Motor neuron (in vitro differentiated cells): ENCODE measurements around the gene BBS9. TPM values are rescaled to one million over a fixed set of nuclear protein-coding genes. Genes with fewer than 3 reads are reported as not detected.

ENCODE experiments used
- ATAC-seq, 8 experiments: fragments of 200-7000 bp; cut with Tn5 transposase; replicated peaks in 6 of 8; 2 replicates each; pipeline ENCODE4 v1.8.0; 2021; ENCODE audit warnings: mild to moderate bottlenecking in 8 of 8, moderate library complexity in 8 of 8
- H3K27ac ChIP-seq, 2 donors: fragments of 250-450 bp; sonication (Bioruptor Pico); 2 replicates each; pipeline ENCODE4 v1.9.0; 2021; ENCODE audit warnings: antibody characterized with exemption in 2 of 2, mild to moderate bottlenecking in 2 of 2, moderate library complexity in 1 of 2
- H3K4me1 ChIP-seq, 2 donors: fragments of 250-450 bp; sonication (Bioruptor Pico); replicated peaks in 1 of 2; 2 replicates each; pipeline ENCODE4 v1.6.1; 2021; ENCODE audit warnings: antibody characterized with exemption in 2 of 2, mild to moderate bottlenecking in 2 of 2, moderate library complexity in 1 of 2
- H3K4me3 ChIP-seq, 5 donors: fragments of 250-450 bp; sonication (Bioruptor Pico); 2 replicates each; pipeline ENCODE4 v1.9.0; 2021; ENCODE audit warnings: antibody characterized with exemption in 5 of 5, mild to moderate bottlenecking in 5 of 5, moderate library complexity in 4 of 5
- WGBS, 10 experiments: fragments of 450-650 bp; shearing (Covaris generic); methylation state at CpG; one replicate each; pipeline ENCODE4 v1.0.0; 2022; 5-methylcytosine and 5-hydroxymethylcytosine counted together
- in situ Hi-C, 9 experiments: fragments of 400-800 bp; cut with MboI; loops; one replicate each; pipeline ENCODE4 v1.15.0; 2021; ENCODE audit warnings: low sequenced_read_pairs in 9 of 9, low pct_unique_long_range_greater_than_20kb in 2 of 9; ENCODE audit not compliant: unreplicated experiment in 9 of 9
- total RNA-seq, 8 experiments: library from RNA; unstranded; fragments of 300-600 nt; gene quantifications; 2 replicates each; pipeline versions ENCODE4 v1.2.3 to v1.2.4, GENCODE V29; 2022

The BBS9 gene
- total RNA-seq, 8 experiments from 2014 or later: 11.4 to 43.5 (median 22.8) TPM

- Histone ChIP-seq H3K4me1 (no peaks in the 10 kb centered on the region), H3K27ac (no peak overlapping the region), H3K4me3 (no peak overlapping the region)
- no peak for ATAC-seq
- in situ Hi-C loops: no loop called here
- WGBS, 10 experiments: 0 to 100% (median 72%) methylated on average over 1 of the region's 1 CpG; no CpG with 5 or more reads in 4 of the 10 experiments
Observed at GRCh38 chr7:33142585-33142984, 13.2 kb downstream of the BBS9 start.

DNA sequence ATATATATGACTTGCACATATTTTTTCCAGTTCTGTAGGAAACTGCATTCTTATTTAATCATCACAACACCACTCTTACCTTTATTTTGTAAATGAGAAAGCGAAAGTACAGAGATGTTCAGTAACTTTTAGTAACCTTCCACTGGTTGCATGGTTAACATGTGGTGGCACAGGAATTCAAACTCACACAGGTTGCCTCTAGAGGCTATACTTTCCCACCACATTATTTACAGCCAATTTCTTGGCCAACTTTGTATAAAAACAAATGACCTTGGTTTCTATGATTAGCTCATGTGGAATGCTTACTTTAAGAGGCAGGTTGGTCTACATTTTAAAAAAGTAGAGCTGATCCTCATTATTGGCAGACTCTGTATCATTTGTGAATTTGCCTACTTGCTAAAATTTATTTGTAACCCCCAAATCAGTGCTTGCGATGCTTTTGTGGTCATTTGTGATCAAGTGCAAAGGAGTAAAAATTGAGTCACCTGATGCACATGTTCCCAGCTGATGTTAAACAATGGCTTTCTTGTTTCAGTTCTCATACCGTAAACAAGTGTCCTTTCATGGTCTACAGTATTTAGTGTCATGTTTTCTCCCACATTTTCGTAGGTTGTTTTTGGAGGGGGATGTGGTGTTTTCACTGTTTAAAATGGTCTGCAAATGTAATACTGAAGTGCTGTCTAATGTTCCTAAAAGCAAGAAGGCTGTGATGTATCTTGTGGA, 14.8 kb downstream of the BBS9 start:
- WGBS, 10 experiments: 49 to 100% (median 91%) methylated on average over 2 to 4 of the region's 4 CpGs
- in situ Hi-C loops: no loop called here
- H3K4me3 ChIP-seq: no peak overlapping the region
- no peaks in the 10 kb centered on the region for H3K4me1 ChIP-seq
- no peak for ATAC-seq
- no peak overlapping the region for H3K27ac ChIP-seq

- in situ Hi-C loops: no loop called here
- H3K27ac ChIP-seq: no peak overlapping the region
- WGBS, 10 experiments: 40 to 100% (median 82%) methylated on average over 1 to 5 of the region's 5 CpGs; no CpG with 5 or more reads in 3 of the 10 experiments
Observed at GRCh38 chr7:33145156-33145555, 15.8 kb downstream of the BBS9 start.

GRCh38 chr7:33152087-33152486, 22.7 kb downstream of the BBS9 start:
- Histone ChIP-seq H3K4me3 (no peak overlapping the region), H3K27ac (no peak overlapping the region), H3K4me1 (no peaks in the 10 kb centered on the region)
- in situ Hi-C loops: no loop called here
- WGBS, 10 experiments: 70 to 100% (median 90%) methylated on average over 1 to 3 of the region's 3 CpGs; no CpG with 5 or more reads in 2 of the 10 experiments
- no peak for ATAC-seq

More at GRCh38 chr7:33145156-33145555, 15.8 kb downstream of the BBS9 start:
- ATAC-seq: peak in 1 of 8 experiments; percentile 20
- Histone ChIP-seq H3K4me3 (no peak overlapping the region), H3K4me1 (no peaks in the 10 kb centered on the region)

GRCh38 chr7:33155811-33156210, 26.4 kb downstream of the BBS9 start:
- peak in 1 of 8 experiments; percentile 24 for ATAC-seq
- in situ Hi-C loops: no loop called here
- Histone ChIP-seq H3K4me1 (no peaks in the 10 kb centered on the region), H3K4me3 (no peak overlapping the region), H3K27ac (no peak overlapping the region)
- WGBS, 10 experiments: 35 to 100% (median 71%) methylated on average over 1 to 2 of the region's 2 CpGs; no CpG with 5 or more reads in 1 of the 10 experiments

DNA sequence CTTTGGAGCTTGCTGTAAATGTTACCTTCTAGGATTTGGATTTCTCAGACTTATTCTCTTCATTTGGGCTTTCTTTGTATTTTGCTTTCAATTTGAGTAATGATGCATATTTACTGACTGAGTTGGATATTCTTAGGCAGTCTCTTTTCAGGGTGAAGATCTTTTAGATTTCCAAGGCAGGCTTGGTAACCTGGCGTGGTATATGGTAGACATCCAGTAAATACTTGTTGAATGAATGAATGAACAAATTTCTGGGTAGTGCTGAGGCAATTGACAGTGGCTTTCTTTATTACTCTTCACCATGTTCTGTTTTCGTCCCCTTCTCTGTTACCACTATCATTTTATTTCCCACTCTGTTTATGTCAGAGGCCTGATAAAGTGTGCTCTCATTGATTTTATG, 27.1 kb downstream of the BBS9 start:
- Histone ChIP-seq H3K27ac (no peak overlapping the region), H3K4me1 (no peaks in the 10 kb centered on the region), H3K4me3 (no peak overlapping the region)
- ATAC-seq: no peak
- WGBS, 10 experiments: 71 to 100% (median 95%) methylated on average over 1 to 2 of the region's 2 CpGs
- in situ Hi-C loops: no loop called here

DNA sequence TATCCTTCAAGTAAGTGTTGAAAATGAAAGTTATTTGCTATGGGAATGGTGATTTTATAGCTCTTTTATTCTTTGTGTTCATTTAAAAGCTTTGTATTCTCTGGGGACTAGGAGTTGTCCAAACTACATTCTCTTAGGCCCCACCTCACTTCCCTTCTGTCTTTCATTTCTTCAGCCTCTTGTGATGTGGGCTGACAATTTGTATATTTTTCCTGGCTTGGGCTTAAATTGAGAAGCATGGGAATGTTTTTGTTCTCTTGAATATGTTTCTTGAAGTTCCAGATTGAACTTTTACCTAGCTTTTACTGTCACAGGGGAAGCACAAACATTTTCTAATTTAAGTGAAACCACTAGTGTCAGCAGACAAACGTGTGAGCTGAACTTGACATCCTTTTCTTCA, 27.9 kb downstream of the BBS9 start:
- peak in 3 of 8 experiments; percentile 29 to 89 (median 79) for ATAC-seq
- Histone ChIP-seq H3K4me1 (no peaks in the 10 kb centered on the region), H3K4me3 (no peak overlapping the region), H3K27ac (no peak overlapping the region)
- in situ Hi-C loops: no loop called here
- 0 to 89% (median 33%) methylated on average over 1 of the region's 1 CpG; no CpG with 5 or more reads in 3 of the 10 experiments for WGBS, 10 experiments

GRCh38 chr7:33157781-33158180, 28.4 kb downstream of the BBS9 start:
- 0 to 100% (median 83%) methylated on average over 1 to 2 of the region's 2 CpGs; no CpG with 5 or more reads in 5 of the 10 experiments for WGBS, 10 experiments

GRCh38 chr7:33177876-33178275, 48.5 kb downstream of the BBS9 start:
- peaks cover 0 to 14% of the 10 kb centered on the region in 2 donors for H3K4me1 ChIP-seq
- no peak for ATAC-seq
- H3K27ac ChIP-seq: peak overlapping the region in 1 of 2 donors; percentile 54
- in situ Hi-C loops: no loop called here
- WGBS, 10 experiments: 0 to 40% (median 17%) methylated on average over 1 of the region's 2 CpGs; no CpG with 5 or more reads in 7 of the 10 experiments
- H3K4me3 ChIP-seq: no peak overlapping the region

More at GRCh38 chr7:33157781-33158180, 28.4 kb downstream of the BBS9 start:
- no peaks in the 10 kb centered on the region for H3K4me1 ChIP-seq
- in situ Hi-C loops: no loop called here
- H3K4me3 ChIP-seq: no peak overlapping the region
- peak in 3 of 8 experiments; percentile 67 to 91 (median 78) for ATAC-seq
- H3K27ac ChIP-seq: no peak overlapping the region

DNA sequence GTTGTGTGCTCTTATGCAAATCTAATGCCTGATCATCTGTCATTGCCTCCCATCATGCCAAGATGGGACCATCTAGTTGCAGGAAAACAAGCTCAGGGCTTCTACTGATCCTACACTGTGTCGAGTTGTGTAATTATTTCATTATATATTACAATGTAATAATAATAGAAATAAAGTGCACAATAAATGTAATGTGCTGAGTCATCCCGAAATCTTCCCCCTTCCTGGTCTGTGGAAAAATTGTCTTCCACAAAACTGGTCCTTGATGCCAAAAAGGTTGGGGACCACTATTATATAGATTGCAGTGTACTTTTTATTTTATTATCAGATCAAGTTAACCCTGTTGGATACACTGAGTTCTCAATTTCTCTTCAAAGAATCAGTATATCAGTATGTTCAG, 50.2 kb downstream of the BBS9 start:
- no peak overlapping the region for H3K27ac ChIP-seq
- peaks cover 0 to 14% of the 10 kb centered on the region in 2 donors for H3K4me1 ChIP-seq
- in situ Hi-C loops: no loop called here
- WGBS, 10 experiments: 63 to 100% (median 100%) methylated on average over 1 to 2 of the region's 2 CpGs; no CpG with 5 or more reads in 1 of the 10 experiments
- H3K4me3 ChIP-seq: no peak overlapping the region
- ATAC-seq: no peak

DNA sequence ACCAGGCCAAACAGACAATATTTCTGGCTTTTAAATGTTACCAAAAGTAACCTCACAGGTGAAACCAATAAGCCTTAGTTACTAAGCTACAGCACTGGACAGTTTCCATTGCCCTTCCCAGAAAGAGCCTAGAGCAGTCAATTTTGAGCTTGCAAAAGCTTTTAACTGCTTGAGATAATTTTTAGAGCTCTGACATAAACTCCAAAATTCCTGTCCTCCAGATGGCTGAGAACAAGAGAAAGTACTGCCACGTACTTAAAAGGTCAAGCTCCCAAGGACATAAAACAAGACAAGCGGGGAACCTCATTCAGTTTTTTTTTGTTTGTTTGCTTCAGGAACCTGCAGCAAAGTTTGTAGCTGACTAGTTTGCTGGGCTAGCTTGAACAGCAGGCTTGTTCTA, 54.1 kb downstream of the BBS9 start:
- no peak overlapping the region for H3K4me3 ChIP-seq
- no peak overlapping the region for H3K27ac ChIP-seq
- no peaks in the 10 kb centered on the region for H3K4me1 ChIP-seq
- in situ Hi-C loops: no loop called here
- 40 to 100% (median 77%) methylated on average over 1 to 2 of the region's 2 CpGs; no CpG with 5 or more reads in 2 of the 10 experiments for WGBS, 10 experiments
- ATAC-seq: no peak

GRCh38 chr7:33184828-33185227, 55.5 kb downstream of the BBS9 start:
- no peak overlapping the region for H3K4me3 ChIP-seq
- peak in 2 of 8 experiments; percentile 52 to 59 for ATAC-seq
- in situ Hi-C loops: no loop called here
- no peaks in the 10 kb centered on the region for H3K4me1 ChIP-seq
- H3K27ac ChIP-seq: no peak overlapping the region
- 100% methylated on average over 1 of the region's 1 CpG; no CpG with 5 or more reads in 4 of the 10 experiments for WGBS, 10 experiments

GRCh38 chr7:33185786-33186185, 56.4 kb downstream of the BBS9 start:
- no peaks in the 10 kb centered on the region for H3K4me1 ChIP-seq
- H3K27ac ChIP-seq: no peak overlapping the region
- no peak overlapping the region for H3K4me3 ChIP-seq
- peak in 6 of 8 experiments; percentile 50 to 91 (median 72) for ATAC-seq
- in situ Hi-C loops: no loop called here
- 0 to 100% (median 64%) methylated on average over 1 to 3 of the region's 3 CpGs for WGBS, 10 experiments
